ENCODE results near the gene CYB5R3. TPM values are rescaled to one million over a fixed set of nuclear protein-coding genes. Genes with fewer than 3 reads are reported as not detected.

The CYB5R3 gene
- total RNA-seq, 5 donors from 2014 or later (not counting 1 experiment from before 2014, with no cell fraction given): 40.8 to 58.6 (median 51.0) TPM

- H3K27me3 Mint-ChIP-seq: no peaks in the 10 kb centered on the region
- ATAC-seq (replicated peaks in 1 of 4) (no peak), DNase-seq (no peak)
- Histone ChIP-seq H3K27ac (ENCODE audit: low read length) (no peak overlapping the region), H3K9me3 (no peaks in the 10 kb centered on the region), H3K4me3 (ENCODE audit: control insufficient read depth in 1 of 2, extremely low read depth in 1 of 2, low read length in 1 of 2) (no peak overlapping the region), H3K4me1 (ENCODE audit: control insufficient read depth in 1 of 2, extremely low read depth in 1 of 2, insufficient read depth in 2 of 2, low read length in 2 of 2) (peaks cover 0 to 15% of the 10 kb centered on the region in 2 experiments), H3K36me3 (ENCODE audit: control insufficient read depth in 2 of 2, extremely low read depth in 1 of 2, insufficient read depth in 1 of 2, low read length in 1 of 2) (peaks cover 16 to 65% of the 10 kb centered on the region in 2 donors), H3K27me3 (replicated peaks in 1 of 2; ENCODE audit: control insufficient read depth in 2 of 2, extremely low read depth in 1 of 2, insufficient read depth in 2 of 2, low read length in 1 of 2) (no peaks in the 10 kb centered on the region)
- H3K4me1 Mint-ChIP-seq: peaks cover 30 to 53% (median 38%) of the 10 kb centered on the region in 3 donors
- H3K36me3 Mint-ChIP-seq: peaks cover 36% of the 10 kb centered on the region
- ChIA-PET POLR2A (no interaction called here), CTCF (no interaction called here)
- no peaks in the 10 kb centered on the region for H3K9me3 Mint-ChIP-seq
- 88% methylated on average over 1 of the region's 2 CpGs for WGBS (ENCODE audit: insufficient coverage)
- no peak overlapping the region for H3K27ac Mint-ChIP-seq
- no peak overlapping the region for H3K4me3 Mint-ChIP-seq
Measured at GRCh38 chr22:42602470-42602869, 46.7 kb downstream of the CYB5R3 start.

DNA sequence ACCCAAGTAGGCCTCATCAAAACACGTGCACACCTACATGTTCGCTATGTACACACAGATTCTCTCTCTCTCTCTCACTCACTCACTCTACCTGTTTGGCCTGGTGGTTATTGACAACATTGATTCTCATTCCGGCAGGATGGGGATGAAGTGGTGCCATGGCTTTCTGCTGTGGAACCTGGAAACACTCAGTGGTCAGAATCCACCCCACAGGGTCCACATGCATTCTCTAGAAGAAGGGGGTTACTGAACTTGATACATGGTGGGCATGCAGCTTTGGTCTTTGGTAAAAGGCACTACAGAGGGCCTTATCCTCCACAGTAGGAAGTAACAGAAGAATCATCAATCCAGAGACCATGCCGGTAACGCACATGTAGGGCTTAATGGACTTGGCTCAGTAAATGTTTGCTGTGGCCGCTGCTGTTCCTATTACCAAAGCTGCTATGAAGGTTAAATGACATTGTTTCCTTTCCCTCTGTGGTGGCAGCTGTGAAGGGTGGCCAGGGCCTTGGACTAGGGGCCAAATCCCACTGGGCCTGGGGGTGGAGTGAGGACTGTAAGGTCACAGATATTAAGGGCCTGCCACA lies 47.2 kb downstream of the CYB5R3 start:
- Histone ChIP-seq H3K27ac (ENCODE audit: low read length) (no peak overlapping the region), H3K9me3 (no peaks in the 10 kb centered on the region), H3K4me3 (ENCODE audit: control insufficient read depth in 1 of 2, extremely low read depth in 1 of 2, low read length in 1 of 2) (no peak overlapping the region), H3K36me3 (ENCODE audit: control insufficient read depth in 2 of 2, extremely low read depth in 1 of 2, insufficient read depth in 1 of 2, low read length in 1 of 2) (peaks cover 18 to 70% of the 10 kb centered on the region in 2 donors), H3K4me1 (ENCODE audit: control insufficient read depth in 1 of 2, extremely low read depth in 1 of 2, insufficient read depth in 2 of 2, low read length in 2 of 2) (peaks cover 0 to 15% of the 10 kb centered on the region in 2 experiments), H3K27me3 (replicated peaks in 1 of 2; ENCODE audit: control insufficient read depth in 2 of 2, extremely low read depth in 1 of 2, insufficient read depth in 2 of 2, low read length in 1 of 2) (no peaks in the 10 kb centered on the region)
- H3K4me3 Mint-ChIP-seq: no peak overlapping the region
- no peak for ATAC-seq (replicated peaks in 1 of 4)
- H3K36me3 Mint-ChIP-seq: peaks cover 41% of the 10 kb centered on the region
- H3K27me3 Mint-ChIP-seq: no peaks in the 10 kb centered on the region
- H3K9me3 Mint-ChIP-seq: no peaks in the 10 kb centered on the region
- 98% methylated on average over 4 of the region's 6 CpGs for WGBS (ENCODE audit: insufficient coverage)
- H3K4me1 Mint-ChIP-seq: peaks cover 30 to 53% (median 34%) of the 10 kb centered on the region in 3 donors
- POLR2A ChIA-PET: no interaction called here
- CTCF ChIA-PET: no interaction called here
- no peak for DNase-seq
- no peak overlapping the region for H3K27ac Mint-ChIP-seq

DNA sequence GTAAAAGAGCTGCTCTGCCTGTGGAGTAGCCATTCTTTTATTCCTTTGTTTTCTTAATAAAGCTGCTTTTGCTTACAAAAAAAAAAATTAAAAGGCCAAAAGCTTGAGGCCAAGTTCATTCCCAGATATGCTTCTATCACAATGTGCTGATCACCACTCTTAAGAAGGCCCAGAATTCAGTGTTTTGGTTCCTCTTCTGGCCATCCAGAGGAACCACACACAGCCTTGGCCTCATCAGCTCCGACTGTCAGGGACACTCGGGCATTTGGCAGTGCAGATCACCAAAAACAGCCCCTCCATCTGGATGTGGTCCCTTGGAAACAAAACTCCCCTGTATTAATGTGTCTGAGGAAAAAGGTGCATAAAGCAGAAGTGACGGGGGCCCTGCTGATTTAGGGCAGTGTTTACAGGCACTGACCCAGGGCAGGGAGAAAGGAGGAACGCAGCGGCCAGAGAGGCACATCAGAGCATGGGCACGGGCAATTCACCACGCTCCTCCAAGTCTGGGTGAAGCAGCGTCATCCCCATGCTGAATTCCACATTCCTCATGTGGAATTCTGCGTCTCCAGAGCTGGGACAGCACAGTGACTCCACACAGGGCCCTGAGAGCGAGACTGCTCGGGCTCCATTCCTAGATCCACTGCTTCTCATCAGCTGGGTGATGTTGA lies 52.2 kb downstream of the CYB5R3 start:
- ATAC-seq (replicated peaks in 1 of 4) (no peak), DNase-seq (no peak)
- WGBS (ENCODE audit: insufficient coverage): 93% methylated on average over 6 of the region's 11 CpGs
- Histone ChIP-seq H3K27ac (ENCODE audit: low read length) (no peak overlapping the region), H3K9me3 (no peaks in the 10 kb centered on the region), H3K27me3 (replicated peaks in 1 of 2; ENCODE audit: control insufficient read depth in 2 of 2, extremely low read depth in 1 of 2, insufficient read depth in 2 of 2, low read length in 1 of 2) (no peaks in the 10 kb centered on the region), H3K4me3 (ENCODE audit: control insufficient read depth in 1 of 2, extremely low read depth in 1 of 2, low read length in 1 of 2) (no peak overlapping the region), H3K4me1 (ENCODE audit: control insufficient read depth in 1 of 2, extremely low read depth in 1 of 2, insufficient read depth in 2 of 2, low read length in 2 of 2) (no peaks in the 10 kb centered on the region), H3K36me3 (ENCODE audit: control insufficient read depth in 2 of 2, extremely low read depth in 1 of 2, insufficient read depth in 1 of 2, low read length in 1 of 2) (peaks cover 24 to 87% of the 10 kb centered on the region in 2 donors)
- Mint-ChIP-seq H3K9me3 (no peaks in the 10 kb centered on the region), H3K4me3 (no peak overlapping the region), H3K36me3 (peaks cover 45% of the 10 kb centered on the region), H3K27me3 (no peaks in the 10 kb centered on the region), H3K4me1 (peaks cover 0 to 9% (median 4%) of the 10 kb centered on the region in 3 donors), H3K27ac (no peak overlapping the region)
- POLR2A ChIA-PET: interaction anchor here in 1 of 2 donors (0.7 kb wide), 1 partner anchor 28 kb away, joined by 7 read pairs; no protein-coding TSS in a partner anchor
- CTCF ChIA-PET: no interaction called here

GRCh38 chr22:42596336-42596735 lies 52.9 kb downstream of the CYB5R3 start:
- no peaks in the 10 kb centered on the region for H3K9me3 ChIP-seq
- ATAC-seq (replicated peaks in 1 of 4) (no peak), DNase-seq (no peak)
- H3K27ac Mint-ChIP-seq: no peak overlapping the region
- no peak overlapping the region for H3K4me3 Mint-ChIP-seq
- H3K9me3 Mint-ChIP-seq: no peaks in the 10 kb centered on the region
- POLR2A ChIA-PET: no interaction called here
- H3K27me3 Mint-ChIP-seq: no peaks in the 10 kb centered on the region
- peaks cover 28 to 88% of the 10 kb centered on the region in 2 donors for H3K36me3 ChIP-seq (ENCODE audit: control insufficient read depth in 2 of 2, extremely low read depth in 1 of 2, insufficient read depth in 1 of 2, low read length in 1 of 2)
- H3K27ac ChIP-seq (ENCODE audit: low read length): no peak overlapping the region
- H3K4me1 Mint-ChIP-seq: peaks cover 0 to 5% (median 0%) of the 10 kb centered on the region in 3 donors
- no peaks in the 10 kb centered on the region for H3K4me1 ChIP-seq (ENCODE audit: control insufficient read depth in 1 of 2, extremely low read depth in 1 of 2, insufficient read depth in 2 of 2, low read length in 2 of 2)
- peaks cover 45% of the 10 kb centered on the region for H3K36me3 Mint-ChIP-seq
- CTCF ChIA-PET: no interaction called here
- H3K27me3 ChIP-seq (replicated peaks in 1 of 2; ENCODE audit: control insufficient read depth in 2 of 2, extremely low read depth in 1 of 2, insufficient read depth in 2 of 2, low read length in 1 of 2): no peaks in the 10 kb centered on the region
- no peak overlapping the region for H3K4me3 ChIP-seq (ENCODE audit: control insufficient read depth in 1 of 2, extremely low read depth in 1 of 2, low read length in 1 of 2)
- WGBS (ENCODE audit: insufficient coverage): 100% methylated on average over 2 of the region's 5 CpGs

DNA sequence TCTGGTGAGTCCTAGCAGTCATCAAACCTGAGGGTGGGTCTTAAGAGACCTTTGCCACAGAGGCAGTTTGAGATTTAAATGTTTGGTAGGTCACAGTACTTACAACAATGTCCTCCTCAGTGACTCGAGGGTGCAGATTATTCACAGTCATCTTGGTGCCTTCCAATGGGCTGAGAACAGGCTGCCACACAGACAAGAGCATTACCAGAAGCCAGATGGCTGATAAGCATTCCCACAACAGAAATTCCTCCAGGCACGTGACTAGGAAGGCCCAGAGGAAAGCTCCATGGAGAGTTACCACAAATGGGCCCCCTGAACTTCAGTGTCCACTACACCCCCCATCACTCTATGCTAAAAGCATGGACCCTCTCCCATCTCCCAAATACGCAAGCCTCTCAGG lies 53.8 kb downstream of the CYB5R3 start:
- no peak overlapping the region for H3K4me3 ChIP-seq (ENCODE audit: control insufficient read depth in 1 of 2, extremely low read depth in 1 of 2, low read length in 1 of 2)
- POLR2A ChIA-PET: no interaction called here
- Mint-ChIP-seq H3K4me3 (no peak overlapping the region), H3K27me3 (no peaks in the 10 kb centered on the region), H3K9me3 (no peaks in the 10 kb centered on the region), H3K4me1 (peaks cover 0 to 5% (median 0%) of the 10 kb centered on the region in 3 donors), H3K27ac (no peak overlapping the region), H3K36me3 (peaks cover 45% of the 10 kb centered on the region)
- WGBS (ENCODE audit: insufficient coverage): 80% methylated on average over 2 of the region's 3 CpGs
- no peak for ATAC-seq (replicated peaks in 1 of 4)
- no peak for DNase-seq
- no peak overlapping the region for H3K27ac ChIP-seq (ENCODE audit: low read length)
- H3K27me3 ChIP-seq (replicated peaks in 1 of 2; ENCODE audit: control insufficient read depth in 2 of 2, extremely low read depth in 1 of 2, insufficient read depth in 2 of 2, low read length in 1 of 2): no peaks in the 10 kb centered on the region
- H3K4me1 ChIP-seq (ENCODE audit: control insufficient read depth in 1 of 2, extremely low read depth in 1 of 2, insufficient read depth in 2 of 2, low read length in 2 of 2): no peaks in the 10 kb centered on the region
- peaks cover 27 to 87% of the 10 kb centered on the region in 2 donors for H3K36me3 ChIP-seq (ENCODE audit: control insufficient read depth in 2 of 2, extremely low read depth in 1 of 2, insufficient read depth in 1 of 2, low read length in 1 of 2)
- CTCF ChIA-PET: interaction anchor here in 1 of 2 donors (0.5 to 0.7 kb wide), 2 partner anchors 454 to 904 kb away, joined by 4 to 6 read pairs; no protein-coding TSS in a partner anchor
- H3K9me3 ChIP-seq: no peaks in the 10 kb centered on the region

DNA sequence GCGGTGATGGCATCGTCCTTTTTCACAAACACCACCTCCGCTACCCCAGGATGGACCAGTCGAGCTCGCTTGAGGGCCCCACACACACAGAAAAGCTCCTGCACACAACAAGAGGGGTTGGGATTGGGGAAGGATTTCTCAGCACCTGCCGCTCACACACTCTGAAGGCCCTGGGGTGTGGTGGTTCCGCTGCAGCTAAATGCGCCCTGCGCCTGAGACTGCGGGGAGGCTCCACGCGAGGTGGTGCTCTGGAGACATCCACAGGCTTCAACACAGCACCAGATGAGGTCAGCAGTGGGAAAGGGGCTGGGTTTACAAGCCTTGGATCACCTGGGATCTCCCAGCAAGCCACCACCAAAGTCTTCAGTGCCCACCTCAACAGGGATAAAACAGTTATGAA lies 57.2 kb downstream of the CYB5R3 start:
- DNase-seq (no peak), ATAC-seq (replicated peaks in 1 of 4) (no peak)
- Histone ChIP-seq H3K27me3 (replicated peaks in 1 of 2; ENCODE audit: control insufficient read depth in 2 of 2, extremely low read depth in 1 of 2, insufficient read depth in 2 of 2, low read length in 1 of 2) (no peaks in the 10 kb centered on the region), H3K9me3 (no peaks in the 10 kb centered on the region), H3K4me1 (ENCODE audit: control insufficient read depth in 1 of 2, extremely low read depth in 1 of 2, insufficient read depth in 2 of 2, low read length in 2 of 2) (no peaks in the 10 kb centered on the region), H3K27ac (ENCODE audit: low read length) (no peak overlapping the region), H3K36me3 (ENCODE audit: control insufficient read depth in 2 of 2, extremely low read depth in 1 of 2, insufficient read depth in 1 of 2, low read length in 1 of 2) (peaks cover 32 to 84% of the 10 kb centered on the region in 2 donors), H3K4me3 (ENCODE audit: control insufficient read depth in 1 of 2, extremely low read depth in 1 of 2, low read length in 1 of 2) (no peak overlapping the region)
- H3K4me3 Mint-ChIP-seq: no peak overlapping the region
- H3K27ac Mint-ChIP-seq: no peak overlapping the region
- POLR2A ChIA-PET: interaction anchor here in 1 of 2 donors (0.6 kb wide), 1 partner anchor 23 kb away, joined by 3 read pairs; the partner anchor contains the start of gene POLDIP3
- no peaks in the 10 kb centered on the region for H3K4me1 Mint-ChIP-seq
- H3K27me3 Mint-ChIP-seq: no peaks in the 10 kb centered on the region
- CTCF ChIA-PET: no interaction called here
- no peaks in the 10 kb centered on the region for H3K9me3 Mint-ChIP-seq
- WGBS (ENCODE audit: insufficient coverage): 100% methylated on average over 2 of the region's 12 CpGs
- peaks cover 43% of the 10 kb centered on the region for H3K36me3 Mint-ChIP-seq
